ENCODE measurements around the gene ZNF836. TPM values are rescaled to one million over a fixed set of nuclear protein-coding genes. Genes with fewer than 3 reads are reported as not detected.
A peak's percentile ranks its signal among the peaks of the same experiment; 100 is the strongest.
"Not testable (repeated sequence)": the region's sequence is repeated elsewhere in the genome, so short reads cannot be mapped to it uniquely, and the experiment has no call there.

Gene ZNF836
- total RNA-seq, 3 donors from 2014 or later (not counting 1 experiment from before 2014, with no cell fraction given), result 27.9 to 40.2 (median 28.0) TPM

GRCh38 chr19:52211926-52212571 is 40.6 kb upstream of the ZNF836 start:
- WGBS (ENCODE audit: insufficient coverage), result 90% methylated on average over 11 of the region's 11 CpGs
- intact Hi-C loops (cut with micrococcal nuclease), result no loop called here
- Mint-ChIP-seq H3K4me3 (no peak overlapping the region), H3K36me3 (no peaks in the 10 kb centered on the region), H3K9me3 (no peaks in the 10 kb centered on the region), H3K27me3 (ENCODE audit: low read depth in 2 of 2) (no peaks in the 10 kb centered on the region), H3K27ac (no peak overlapping the region), H3K4me1 (peaks cover 10 to 19% of the 10 kb centered on the region in 2 donors)
- no peaks in the 10 kb centered on the region for H3K4me1 ChIP-seq (ENCODE audit: control insufficient read depth, insufficient read depth, low read length)
- peaks cover 79% of the 10 kb centered on the region for H3K36me3 ChIP-seq (ENCODE audit: control insufficient read depth, insufficient read depth, low read length)
- no peak overlapping the region for H3K27ac ChIP-seq (ENCODE audit: low read length)
- no peak for TF ChIP-seq CTCF (IDR thresholded peaks at IDR 0.05)
- no peaks in the 10 kb centered on the region for H3K9me3 ChIP-seq (ENCODE audit: control insufficient read depth, insufficient read depth, low read length)
- no peaks in the 10 kb centered on the region for H3K27me3 ChIP-seq (ENCODE audit: control insufficient read depth, insufficient read depth, low read length)
- DNase-seq, result no peak
- ATAC-seq, result no peak
- H3K4me3 ChIP-seq (ENCODE audit: low read length), result no peak overlapping the region

GRCh38 chr19:52211203-52211602 is 39.8 kb upstream of the ZNF836 start:
- peaks cover 14 to 21% of the 10 kb centered on the region in 2 donors for H3K4me1 Mint-ChIP-seq

GRCh38 chr19:52206481-52206880 is 35.1 kb upstream of the ZNF836 start:
- ATAC-seq, result no peak
- Mint-ChIP-seq H3K27me3 (ENCODE audit: low read depth in 2 of 2) (no peaks in the 10 kb centered on the region), H3K9me3 (no peaks in the 10 kb centered on the region), H3K36me3 (no peaks in the 10 kb centered on the region), H3K4me3 (no peak overlapping the region), H3K4me1 (peaks cover 55 to 56% of the 10 kb centered on the region in 2 donors), H3K27ac (peak overlapping the region in 1 of 2 donors; percentile 31)
- DNase-seq, result no peak
- H3K4me1 ChIP-seq (ENCODE audit: control insufficient read depth, insufficient read depth, low read length), result no peaks in the 10 kb centered on the region
- no peak overlapping the region for H3K4me3 ChIP-seq (ENCODE audit: low read length)
- H3K9me3 ChIP-seq (ENCODE audit: control insufficient read depth, insufficient read depth, low read length), result no peaks in the 10 kb centered on the region
- H3K27ac ChIP-seq (ENCODE audit: low read length), result no peak overlapping the region
- H3K36me3 ChIP-seq (ENCODE audit: control insufficient read depth, insufficient read depth, low read length), result peaks cover 82% of the 10 kb centered on the region
- H3K27me3 ChIP-seq (ENCODE audit: control insufficient read depth, insufficient read depth, low read length), result no peaks in the 10 kb centered on the region
- 98% methylated on average over 5 of the region's 5 CpGs for WGBS (ENCODE audit: insufficient coverage)
- TF ChIP-seq CTCF (IDR thresholded peaks at IDR 0.05), result no peak
- intact Hi-C loops (cut with micrococcal nuclease), result no loop called here

More at GRCh38 chr19:52211203-52211602, 39.8 kb upstream of the ZNF836 start:
- ATAC-seq, result no peak
- no peaks in the 10 kb centered on the region for H3K4me1 ChIP-seq (ENCODE audit: control insufficient read depth, insufficient read depth, low read length)
- TF ChIP-seq CTCF (IDR thresholded peaks at IDR 0.05), result no peak
- Mint-ChIP-seq H3K27me3 (ENCODE audit: low read depth in 2 of 2) (no peaks in the 10 kb centered on the region), H3K9me3 (no peaks in the 10 kb centered on the region), H3K27ac (no peak overlapping the region), H3K4me3 (no peak overlapping the region), H3K36me3 (no peaks in the 10 kb centered on the region)
- no peaks in the 10 kb centered on the region for H3K27me3 ChIP-seq (ENCODE audit: control insufficient read depth, insufficient read depth, low read length)
- H3K9me3 ChIP-seq (ENCODE audit: control insufficient read depth, insufficient read depth, low read length), result no peaks in the 10 kb centered on the region
- intact Hi-C loops (cut with micrococcal nuclease), result no loop called here
- DNase-seq, result no peak
- no peak overlapping the region for H3K27ac ChIP-seq (ENCODE audit: low read length)
- WGBS (ENCODE audit: insufficient coverage), result 97% methylated on average over 20 of the region's 20 CpGs
- no peak overlapping the region for H3K4me3 ChIP-seq (ENCODE audit: low read length)
- H3K36me3 ChIP-seq (ENCODE audit: control insufficient read depth, insufficient read depth, low read length), result peaks cover 80% of the 10 kb centered on the region

GRCh38 chr19:52200755-52201391 is 29.5 kb upstream of the ZNF836 start:
- H3K4me1 ChIP-seq (ENCODE audit: control insufficient read depth, insufficient read depth, low read length); H3K9me3 ChIP-seq (ENCODE audit: control insufficient read depth, insufficient read depth, low read length); DNase-seq; H3K27me3 Mint-ChIP-seq (ENCODE audit: low read depth in 2 of 2); H3K36me3 Mint-ChIP-seq; H3K4me3 Mint-ChIP-seq; H3K4me3 ChIP-seq (ENCODE audit: low read length); H3K27ac ChIP-seq (ENCODE audit: low read length); H3K27me3 ChIP-seq (ENCODE audit: control insufficient read depth, insufficient read depth, low read length); ATAC-seq; H3K9me3 Mint-ChIP-seq; intact Hi-C loops (cut with micrococcal nuclease): not testable (repeated sequence)
- WGBS (ENCODE audit: insufficient coverage), result 92% methylated on average over 17 of the region's 17 CpGs
- H3K4me1 Mint-ChIP-seq, result peaks cover 70 to 75% of the 10 kb centered on the region in 2 donors
- H3K36me3 ChIP-seq (ENCODE audit: control insufficient read depth, insufficient read depth, low read length), result peaks cover 69% of the 10 kb centered on the region
- H3K27ac Mint-ChIP-seq, result peak overlapping the region in 1 of 2 donors; percentile 37

Measured in natural killer cell (primary cell).